ENCODE results near the gene EP300. TPM values are rescaled to one million over a fixed set of nuclear protein-coding genes. Genes with fewer than 3 reads are reported as not detected.
A peak's percentile ranks its signal among the peaks of the same experiment; 100 is the strongest.
"Not testable (repeated sequence)": the region's sequence is repeated elsewhere in the genome, so short reads cannot be mapped to it uniquely, and the experiment has no call there.

Gene EP300
- total RNA-seq = 10 to 100 TPM; 35.6 to 39.9 TPM

- Mint-ChIP-seq H3K27ac (peak within 1 kb of the TSS; percentile 98), H3K9me3 (no peaks in the 10 kb centered on the region), H3K36me3 (peaks cover 19% of the 10 kb centered on the region), H3K4me3 (peak within 1 kb of the TSS; percentile 100), H3K27me3 (no peaks in the 10 kb centered on the region), H3K4me1 (ENCODE audit: low read depth) (peaks cover 33% of the 10 kb centered on the region)
- DNase-seq = peak; percentile 90
- POLR2A ChIA-PET = interaction anchor here (0.6 to 5.4 kb wide), 7 partner anchors 14 to 235 kb away, joined by 3 to 47 read pairs (median 4); partner anchors contain the start of genes RBX1 and XPNPEP3
- CTCF ChIA-PET = interaction anchor here (0.7 to 2.9 kb wide), 6 partner anchors 14 to 170 kb away, joined by 3 to 22 read pairs (median 8); partner anchors contain the start of gene RBX1
- intact Hi-C loops (cut with micrococcal nuclease) = loop anchor here (5.0 to 10.0 kb wide), 3 partner anchors 105 to 557 kb away; partner anchors contain the start of gene TOB2
Measured at GRCh38 chr22:41092023-41092817, at the start of gene EP300. TSS of gene EP300 (plus strand) at chr22:41092592. CDS start at chr22:41093005, 413 bp downstream.

DNA sequence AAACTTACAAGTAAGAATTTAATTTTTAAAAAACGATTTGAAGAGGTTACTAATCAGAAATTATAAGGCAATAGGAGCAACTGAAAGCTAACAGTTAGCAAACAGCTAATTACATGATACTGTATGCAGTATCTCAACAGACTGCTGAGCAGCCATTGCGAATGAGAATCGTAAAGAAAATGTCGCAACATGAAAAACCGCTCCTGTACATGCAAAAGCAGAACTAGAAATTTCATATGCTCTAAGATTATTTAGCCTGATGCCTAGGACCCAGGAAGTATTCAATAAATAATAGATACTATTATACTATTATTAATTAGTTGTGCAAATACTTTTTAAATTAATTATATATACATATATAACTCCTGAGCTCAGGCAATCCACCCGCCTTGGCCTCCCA, 48.7 kb upstream of the EP300 start:
- POLR2A ChIA-PET = no interaction called here
- no peaks in the 10 kb centered on the region for H3K9me3 Mint-ChIP-seq
- no peaks in the 10 kb centered on the region for H3K36me3 Mint-ChIP-seq
- CTCF ChIA-PET = interaction anchor here (1.0 kb wide), 1 partner anchor 194 kb away, joined by 3 read pairs; no protein-coding TSS in a partner anchor
- H3K4me3 Mint-ChIP-seq = no peak overlapping the region
- intact Hi-C loops (cut with micrococcal nuclease) = no loop called here
- no peak overlapping the region for H3K27ac Mint-ChIP-seq
- DNase-seq = no peak
- H3K4me1 Mint-ChIP-seq (ENCODE audit: low read depth) = no peaks in the 10 kb centered on the region
- no peaks in the 10 kb centered on the region for H3K27me3 Mint-ChIP-seq

DNA sequence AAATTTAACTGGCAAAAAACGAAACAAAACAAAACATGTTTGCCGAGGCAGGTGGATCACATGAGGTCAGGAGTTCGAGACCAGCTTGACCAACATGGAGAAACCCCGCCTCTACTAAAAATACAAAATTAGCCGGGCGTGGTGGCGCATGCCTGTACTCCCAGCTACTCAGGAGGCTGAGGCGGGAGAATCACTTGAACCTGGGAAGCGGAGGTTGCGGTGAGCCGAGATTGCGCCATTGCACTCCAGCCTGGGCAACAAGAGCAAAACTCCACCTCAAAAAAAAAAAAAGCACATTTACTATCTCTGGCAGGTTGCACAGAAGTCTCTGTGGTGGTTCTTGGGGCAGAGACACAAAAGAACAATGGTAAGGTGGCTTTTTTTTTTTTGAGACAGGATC, 46.8 kb upstream of the EP300 start:
- CTCF ChIA-PET = interaction anchor here (1.2 kb wide), 1 partner anchor 192 kb away, joined by 3 read pairs; no protein-coding TSS in a partner anchor
- H3K27me3 Mint-ChIP-seq; H3K36me3 Mint-ChIP-seq; H3K27ac Mint-ChIP-seq; H3K4me3 Mint-ChIP-seq; intact Hi-C loops (cut with micrococcal nuclease); H3K4me1 Mint-ChIP-seq (ENCODE audit: low read depth); DNase-seq; POLR2A ChIA-PET; H3K9me3 Mint-ChIP-seq: not testable (repeated sequence)

DNA sequence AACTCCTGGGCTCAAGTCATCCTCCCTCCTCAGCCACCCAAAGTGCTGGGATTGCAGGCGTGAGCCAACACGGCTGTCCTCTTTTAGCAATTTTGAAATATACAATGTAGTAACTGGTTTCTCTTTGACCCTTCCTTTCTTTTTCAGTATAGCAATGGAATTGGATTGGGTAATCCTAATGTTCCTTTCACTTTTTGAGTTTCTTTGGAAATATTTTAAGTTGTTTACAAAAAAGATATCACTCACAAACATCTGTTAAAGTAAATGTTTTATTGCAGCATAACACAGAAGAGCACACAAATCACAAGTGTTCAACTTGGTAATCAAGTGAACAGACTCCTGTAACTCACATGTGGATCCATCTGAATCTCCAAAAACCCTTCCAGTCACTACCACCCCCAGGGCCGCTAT, 44.6 kb upstream of the EP300 start:
- no peaks in the 10 kb centered on the region for H3K27me3 Mint-ChIP-seq
- no peaks in the 10 kb centered on the region for H3K36me3 Mint-ChIP-seq
- no peak overlapping the region for H3K27ac Mint-ChIP-seq
- DNase-seq = no peak
- H3K4me3 Mint-ChIP-seq = no peak overlapping the region
- peaks cover under 1% of the 10 kb centered on the region for H3K4me1 Mint-ChIP-seq (ENCODE audit: low read depth)
- CTCF ChIA-PET = no interaction called here
- POLR2A ChIA-PET = no interaction called here
- no peaks in the 10 kb centered on the region for H3K9me3 Mint-ChIP-seq
- intact Hi-C loops (cut with micrococcal nuclease) = no loop called here

DNA sequence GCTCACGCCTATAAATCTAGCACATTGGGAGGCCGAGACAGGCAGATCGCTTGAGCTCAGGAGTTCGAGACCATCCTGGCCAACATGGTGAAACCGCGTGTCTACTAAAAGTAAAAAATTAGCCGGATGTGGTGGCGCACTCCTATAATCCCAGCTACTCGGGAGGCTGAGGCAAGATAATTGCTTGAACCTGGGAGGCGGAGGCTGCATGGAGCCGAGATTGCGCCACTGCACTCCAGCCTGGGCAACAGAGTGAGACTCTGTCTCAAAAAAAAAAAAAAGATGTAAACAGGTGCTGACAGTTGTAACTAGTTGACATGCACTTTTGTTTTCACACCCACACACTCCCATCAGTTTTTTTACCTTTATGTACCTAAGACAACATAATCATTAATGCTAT, 44.0 kb upstream of the EP300 start:
- POLR2A ChIA-PET; H3K4me1 Mint-ChIP-seq (ENCODE audit: low read depth); DNase-seq; H3K4me3 Mint-ChIP-seq; H3K9me3 Mint-ChIP-seq; H3K27ac Mint-ChIP-seq; H3K27me3 Mint-ChIP-seq; CTCF ChIA-PET; intact Hi-C loops (cut with micrococcal nuclease); H3K36me3 Mint-ChIP-seq: not testable (repeated sequence)

DNA sequence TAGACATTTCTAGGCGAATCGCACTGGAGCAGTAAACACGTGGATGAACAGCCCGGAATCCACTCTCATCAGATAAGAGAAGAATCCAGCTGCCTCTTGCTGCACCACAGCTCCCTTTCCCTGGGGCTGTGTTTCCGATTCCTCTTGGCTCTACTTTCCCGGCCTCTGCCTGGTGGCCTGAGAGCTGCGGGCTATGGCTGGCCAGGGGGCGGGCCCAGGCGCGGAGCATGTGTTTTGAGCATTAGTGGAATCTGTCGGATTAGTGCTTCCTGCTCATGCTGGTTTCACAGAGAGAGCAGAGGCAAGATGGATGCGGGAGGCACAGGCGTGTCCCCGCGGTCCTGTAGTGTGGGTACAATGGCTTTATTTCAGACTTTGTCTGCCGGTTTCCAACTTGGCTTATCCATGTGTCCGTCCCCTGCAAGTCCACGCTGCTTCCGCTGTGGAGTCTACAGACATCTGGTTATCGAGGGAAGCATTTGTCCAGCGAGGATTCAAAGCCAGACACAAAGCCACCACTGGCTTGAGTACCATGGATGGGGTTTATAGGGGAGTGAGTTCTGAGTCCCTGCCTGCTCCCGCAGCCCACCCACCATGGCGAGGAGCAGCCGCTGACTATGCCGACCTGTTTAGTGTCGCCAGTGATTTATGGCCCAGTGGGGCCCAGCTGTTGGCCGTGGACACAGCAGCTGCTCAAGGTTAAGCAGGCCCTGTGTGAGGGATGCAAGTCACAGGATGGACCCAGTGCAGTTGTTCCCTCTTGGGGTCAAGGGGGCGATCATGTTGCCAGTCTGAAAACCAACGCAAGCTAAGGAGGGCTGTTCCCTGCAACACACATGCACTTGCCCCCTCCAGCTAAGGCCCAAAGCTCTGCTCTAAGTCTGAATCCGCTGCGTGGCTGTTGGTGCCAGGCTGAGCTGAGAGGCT, 43.3 kb upstream of the EP300 start:
- H3K27ac Mint-ChIP-seq = no peak overlapping the region
- intact Hi-C loops (cut with micrococcal nuclease) = no loop called here
- H3K4me1 Mint-ChIP-seq (ENCODE audit: low read depth) = peaks cover 8% of the 10 kb centered on the region
- DNase-seq = no peak
- CTCF ChIA-PET = interaction anchor here (0.7 kb wide), 1 partner anchor 188 kb away, joined by 5 read pairs; no protein-coding TSS in a partner anchor
- no peaks in the 10 kb centered on the region for H3K9me3 Mint-ChIP-seq
- POLR2A ChIA-PET = no interaction called here
- H3K27me3 Mint-ChIP-seq = no peaks in the 10 kb centered on the region
- H3K36me3 Mint-ChIP-seq = no peaks in the 10 kb centered on the region
- H3K4me3 Mint-ChIP-seq = no peak overlapping the region

- not testable (repeated sequence) for H3K27ac Mint-ChIP-seq
Measured at GRCh38 chr22:41049795-41050194, 42.6 kb upstream of the EP300 start.

DNA sequence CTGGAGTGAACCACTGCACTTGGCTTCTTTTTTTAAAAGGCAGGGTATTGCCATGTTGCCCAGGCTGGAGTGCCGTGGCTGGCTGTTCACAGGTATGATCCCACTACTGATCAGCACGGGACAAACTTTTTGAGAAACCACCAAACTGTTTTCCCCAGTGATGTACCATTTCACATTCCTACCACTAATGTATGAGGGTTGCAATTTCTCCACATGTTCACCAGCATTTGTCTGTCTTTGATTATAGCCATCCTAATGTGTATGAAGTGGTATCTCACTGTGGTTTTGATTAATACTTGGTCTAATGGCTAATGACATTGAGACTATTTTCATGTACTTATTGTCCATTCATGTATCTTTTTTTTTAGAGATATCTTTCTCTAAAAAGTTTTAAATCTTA, 41.5 kb upstream of the EP300 start:
- Mint-ChIP-seq H3K4me3 (no peak overlapping the region), H3K27me3 (no peaks in the 10 kb centered on the region), H3K4me1 (ENCODE audit: low read depth) (peaks cover 8% of the 10 kb centered on the region), H3K27ac (no peak overlapping the region), H3K9me3 (no peaks in the 10 kb centered on the region), H3K36me3 (no peaks in the 10 kb centered on the region)
- no peak for DNase-seq
- CTCF ChIA-PET = no interaction called here
- POLR2A ChIA-PET = no interaction called here
- intact Hi-C loops (cut with micrococcal nuclease) = no loop called here

More at GRCh38 chr22:41049795-41050194, 42.6 kb upstream of the EP300 start:
- CTCF ChIA-PET = interaction anchor here (0.7 kb wide), 1 partner anchor 188 kb away, joined by 5 read pairs; no protein-coding TSS in a partner anchor
- H3K4me3 Mint-ChIP-seq; H3K27me3 Mint-ChIP-seq; H3K36me3 Mint-ChIP-seq; intact Hi-C loops (cut with micrococcal nuclease); DNase-seq; POLR2A ChIA-PET; H3K4me1 Mint-ChIP-seq (ENCODE audit: low read depth); H3K9me3 Mint-ChIP-seq: not testable (repeated sequence)

GRCh38 chr22:41052661-41053490, 39.5 kb upstream of the EP300 start:
- CTCF ChIA-PET = no interaction called here
- intact Hi-C loops (cut with micrococcal nuclease) = no loop called here

GRCh38 chr22:41057076-41057475, 35.3 kb upstream of the EP300 start:
- Mint-ChIP-seq H3K27ac (no peak overlapping the region), H3K27me3 (no peaks in the 10 kb centered on the region), H3K4me1 (ENCODE audit: low read depth) (peaks cover 8% of the 10 kb centered on the region), H3K4me3 (no peak overlapping the region), H3K36me3 (no peaks in the 10 kb centered on the region), H3K9me3 (no peaks in the 10 kb centered on the region)
- POLR2A ChIA-PET = no interaction called here
- DNase-seq = no peak
- intact Hi-C loops (cut with micrococcal nuclease) = no loop called here
- CTCF ChIA-PET = no interaction called here

More at GRCh38 chr22:41052661-41053490, 39.5 kb upstream of the EP300 start:
- Mint-ChIP-seq H3K27me3 (no peaks in the 10 kb centered on the region), H3K4me1 (ENCODE audit: low read depth) (peaks cover 8% of the 10 kb centered on the region), H3K9me3 (no peaks in the 10 kb centered on the region), H3K27ac (no peak overlapping the region), H3K36me3 (no peaks in the 10 kb centered on the region), H3K4me3 (no peak overlapping the region)
- no peak for DNase-seq
- POLR2A ChIA-PET = interaction anchor here (0.8 kb wide), 1 partner anchor 53 kb away, joined by 3 read pairs; no protein-coding TSS in a partner anchor

- intact Hi-C loops (cut with micrococcal nuclease) = no loop called here
- Mint-ChIP-seq H3K9me3 (no peaks in the 10 kb centered on the region), H3K36me3 (no peaks in the 10 kb centered on the region), H3K4me3 (no peak overlapping the region), H3K4me1 (ENCODE audit: low read depth) (no peaks in the 10 kb centered on the region), H3K27me3 (no peaks in the 10 kb centered on the region), H3K27ac (no peak overlapping the region)
- ChIA-PET POLR2A (no interaction called here), CTCF (no interaction called here)
- DNase-seq = no peak
Measured at GRCh38 chr22:41062146-41062545, 30.2 kb upstream of the EP300 start.

Data from activated CD4-positive, alpha-beta memory T cell treated with anti-CD3 and anti-CD28 coated beads for 36 hours (primary cell).